SU-DHL-6 (cell line): ENCODE measurements around the gene ALPI.
"Not testable (repeated sequence)": the region's sequence is repeated elsewhere in the genome, so short reads cannot be mapped to it uniquely, and the experiment has no call there.

ENCODE experiments used
- EZH2phosphoT487 ChIP-seq: fragments of 200-600 bp; sonication (generic), shearing (Covaris generic); conservative IDR thresholded peaks from 2 replicates; pipeline ENCODE4 v1.6.1; 2018; ENCODE audit warnings: mild to moderate bottlenecking, antibody characterized with exemption, low read length, moderate library complexity, mixed read lengths
- TF ChIP-seq, protein P1 (sequence below): fragments of 200-600 bp; sonication (generic); IDR thresholded peaks from one replicate; pipeline ENCODE4 v1.5.1; 2017; ENCODE audit warnings: antibody characterized with exemption, mild to moderate bottlenecking, low read length, moderate library complexity; ENCODE audit not compliant: insufficient read depth, poor library complexity, severe bottlenecking

GRCh38 chr2:232408269-232408668 lies 47.7 kb upstream of the ALPI start:
- TF ChIP-seq, protein P1, sequence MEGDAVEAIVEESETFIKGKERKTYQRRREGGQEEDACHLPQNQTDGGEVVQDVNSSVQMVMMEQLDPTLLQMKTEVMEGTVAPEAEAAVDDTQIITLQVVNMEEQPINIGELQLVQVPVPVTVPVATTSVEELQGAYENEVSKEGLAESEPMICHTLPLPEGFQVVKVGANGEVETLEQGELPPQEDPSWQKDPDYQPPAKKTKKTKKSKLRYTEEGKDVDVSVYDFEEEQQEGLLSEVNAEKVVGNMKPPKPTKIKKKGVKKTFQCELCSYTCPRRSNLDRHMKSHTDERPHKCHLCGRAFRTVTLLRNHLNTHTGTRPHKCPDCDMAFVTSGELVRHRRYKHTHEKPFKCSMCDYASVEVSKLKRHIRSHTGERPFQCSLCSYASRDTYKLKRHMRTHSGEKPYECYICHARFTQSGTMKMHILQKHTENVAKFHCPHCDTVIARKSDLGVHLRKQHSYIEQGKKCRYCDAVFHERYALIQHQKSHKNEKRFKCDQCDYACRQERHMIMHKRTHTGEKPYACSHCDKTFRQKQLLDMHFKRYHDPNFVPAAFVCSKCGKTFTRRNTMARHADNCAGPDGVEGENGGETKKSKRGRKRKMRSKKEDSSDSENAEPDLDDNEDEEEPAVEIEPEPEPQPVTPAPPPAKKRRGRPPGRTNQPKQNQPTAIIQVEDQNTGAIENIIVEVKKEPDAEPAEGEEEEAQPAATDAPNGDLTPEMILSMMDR, result not testable (repeated sequence)
- TF ChIP-seq EZH2phosphoT487, result not testable (repeated sequence)
